OCI-LY1 (cell line): ENCODE data around the gene RELCH.

ENCODE experiments used
- EZH2 ChIP-seq: fragments of 200-600 bp; sonication (generic), shearing (Covaris generic); IDR thresholded peaks from 2 replicates; pipeline ENCODE4 v1.8.0; 2017; ENCODE audit warnings: borderline replicate concordance, mixed run types, mild to moderate bottlenecking, antibody characterized with exemption, low read length, moderate library complexity, mixed read lengths
- TF ChIP-seq, protein P1 (sequence below): fragments of 200-600 bp; sonication (generic), shearing (Covaris generic); IDR thresholded peaks from 2 replicates; pipeline ENCODE4 v1.5.1; 2017; ENCODE audit warnings: mild to moderate bottlenecking, antibody characterized with exemption, low read length, moderate library complexity, mixed read lengths

DNA sequence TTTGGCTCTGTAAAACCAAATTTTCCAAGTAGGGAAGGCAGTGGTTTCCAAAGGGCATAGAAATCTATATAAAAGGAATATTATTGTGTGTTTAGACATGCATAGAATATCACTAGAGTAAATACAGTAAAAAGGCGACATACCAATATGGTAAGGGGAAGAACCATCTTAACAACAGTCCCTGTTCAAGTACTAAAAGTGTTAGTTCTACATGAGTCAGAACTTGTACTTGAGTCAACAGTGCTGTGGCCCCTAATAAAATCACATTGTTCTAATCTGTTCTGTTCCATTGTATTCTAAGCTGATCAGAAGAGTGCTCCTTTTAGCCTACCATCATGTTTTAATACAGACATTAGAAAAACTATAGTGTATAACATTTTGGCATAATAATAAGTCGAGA is 102.0 kb downstream of the RELCH start:
- TF ChIP-seq EZH2: no peak
- TF ChIP-seq, protein P1, sequence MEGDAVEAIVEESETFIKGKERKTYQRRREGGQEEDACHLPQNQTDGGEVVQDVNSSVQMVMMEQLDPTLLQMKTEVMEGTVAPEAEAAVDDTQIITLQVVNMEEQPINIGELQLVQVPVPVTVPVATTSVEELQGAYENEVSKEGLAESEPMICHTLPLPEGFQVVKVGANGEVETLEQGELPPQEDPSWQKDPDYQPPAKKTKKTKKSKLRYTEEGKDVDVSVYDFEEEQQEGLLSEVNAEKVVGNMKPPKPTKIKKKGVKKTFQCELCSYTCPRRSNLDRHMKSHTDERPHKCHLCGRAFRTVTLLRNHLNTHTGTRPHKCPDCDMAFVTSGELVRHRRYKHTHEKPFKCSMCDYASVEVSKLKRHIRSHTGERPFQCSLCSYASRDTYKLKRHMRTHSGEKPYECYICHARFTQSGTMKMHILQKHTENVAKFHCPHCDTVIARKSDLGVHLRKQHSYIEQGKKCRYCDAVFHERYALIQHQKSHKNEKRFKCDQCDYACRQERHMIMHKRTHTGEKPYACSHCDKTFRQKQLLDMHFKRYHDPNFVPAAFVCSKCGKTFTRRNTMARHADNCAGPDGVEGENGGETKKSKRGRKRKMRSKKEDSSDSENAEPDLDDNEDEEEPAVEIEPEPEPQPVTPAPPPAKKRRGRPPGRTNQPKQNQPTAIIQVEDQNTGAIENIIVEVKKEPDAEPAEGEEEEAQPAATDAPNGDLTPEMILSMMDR: no peak
